Esophagus muscularis mucosa (tissue), 4 donors: Measurements from ENCODE around the gene FAM53A. TPM values are rescaled to one million over a fixed set of nuclear protein-coding genes. Genes with fewer than 3 reads are reported as not detected.
"Not testable (repeated sequence)": the region's sequence is repeated elsewhere in the genome, so short reads cannot be mapped to it uniquely, and the experiment has no call there.

Experiments used
- DNase-seq: peaks from one replicate; pipeline ENCODE4 v3.0.0-alpha.2; 2017; ENCODE audit errors: extremely low spot score
- H3K27ac ChIP-seq, 4 donors: fragments of 200-600 bp; sonication (generic); replicated peaks in 1 of 4; 1 replicate in 3 of 4; 2 replicates in 1 of 4; pipeline ENCODE4 v1.5.1; 2016 to 2019; ENCODE audit warnings: mild to moderate bottlenecking in 1 of 4
- H3K27me3 ChIP-seq, 4 donors: fragments of 200-600 bp; sonication (generic); one replicate each; pipeline versions ENCODE4 v1.5.1 to v1.6.0; 2016 to 2019
- H3K36me3 ChIP-seq, 4 donors: fragments of 200-600 bp; sonication (generic); one replicate each; pipeline ENCODE4 v1.5.1; 2016 to 2019
- H3K4me1 ChIP-seq, 4 donors: fragments of 200-600 bp; sonication (generic); one replicate each; pipeline ENCODE4 v1.5.1; 2016 to 2019
- H3K4me3 ChIP-seq, 4 donors: fragments of 200-600 bp; sonication (generic); 1 replicate in 2 of 4; 2 replicates in 2 of 4; pipeline ENCODE4 v1.5.1; 2016 to 2019; ENCODE audit warnings: mild to moderate bottlenecking in 4 of 4, moderate library complexity in 1 of 4
- H3K9me3 ChIP-seq, 4 donors: fragments of 200-600 bp; sonication (generic); 1 replicate in 3 of 4; 2 replicates in 1 of 4; pipeline ENCODE4 v1.5.1; 2016 to 2019
- CTCF ChIP-seq, 3 experiments: fragments of 200-600 bp in 2 of 3; fragments of 450-650 bp in 1 of 3; sonication (generic) in 2 of 3; IDR thresholded peaks; one replicate each; pipeline ENCODE4 v1.5.1; 2017 to 2019; ENCODE audit warnings: antibody characterized with exemption in 3 of 3, mild to moderate bottlenecking in 2 of 3, moderate library complexity in 1 of 3
- EP300 ChIP-seq: sonication (generic); formaldehyde crosslinking; IDR thresholded peaks from one replicate; pipeline ENCODE4 v1.6.1; 2017; ENCODE audit warnings: antibody characterized with exemption
- POLR2A ChIP-seq: fragments of 450-650 bp; IDR thresholded peaks from one replicate; pipeline ENCODE4 v1.6.1; 2017; ENCODE audit warnings: antibody characterized with exemption, moderate library complexity, mild to moderate bottlenecking, low read depth
- POLR2AphosphoS5 ChIP-seq, 2 donors: sonication (generic); formaldehyde crosslinking; IDR thresholded peaks; one replicate each; pipeline ENCODE4 v1.6.1; 2017; ENCODE audit warnings: antibody characterized with exemption in 2 of 2
- WGBS: methylation state at CpG from one replicate; pipeline ENCODE4 v1.1.5; 2018; 5-methylcytosine and 5-hydroxymethylcytosine counted together
- intact Hi-C: fragments of 100-400 bp; cut with DNase I; formaldehyde crosslinking; loops from one replicate; pipeline ENCODE4 v1.15.1; 2023
- total RNA-seq, 4 donors: library from RNA; depleted of rRNA; stranded (reverse); fragments of >200 nt; gene quantifications; one replicate each; pipeline versions ENCODE4 v1.1.0 to v1.2.1, GENCODE V29; 2016

Gene FAM53A
- total RNA-seq, 4 donors from 2014 or later: 5.2 to 13.3 (median 8.9) TPM

DNA sequence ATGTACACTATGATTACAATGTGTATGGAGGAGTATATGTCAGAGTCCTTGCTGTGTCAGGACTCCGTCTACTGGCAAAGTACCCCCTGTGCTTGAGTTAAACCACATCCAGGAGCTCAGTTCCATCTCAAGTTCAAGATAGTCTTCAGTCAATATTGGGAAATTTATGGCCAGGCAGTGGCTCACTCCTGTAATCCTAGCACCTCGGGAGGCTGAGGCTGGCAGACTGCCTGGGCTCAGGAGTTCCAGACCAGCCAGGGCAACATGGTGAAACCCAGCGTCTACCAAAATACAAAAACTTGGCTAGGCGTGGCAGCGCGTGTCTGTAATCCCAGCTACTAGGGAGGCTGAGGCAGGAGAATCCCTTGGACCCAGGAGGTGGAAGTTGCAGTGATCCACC, 22.2 kb upstream of the FAM53A start:
- H3K9me3 ChIP-seq: no peaks in the 10 kb centered on the region
- H3K4me3 ChIP-seq: no peak overlapping the region
- peaks cover 13 to 34% (median 23%) of the 10 kb centered on the region in 4 donors for H3K4me1 ChIP-seq
- H3K27me3 ChIP-seq: no peaks in the 10 kb centered on the region
- peaks cover 12 to 58% (median 43%) of the 10 kb centered on the region in 4 donors for H3K36me3 ChIP-seq
- intact Hi-C loops: no loop called here
- 96% methylated on average over 5 of the region's 6 CpGs for WGBS
- no peak overlapping the region for H3K27ac ChIP-seq
- no peak for DNase-seq
- no peak for TF ChIP-seq EP300
- TF ChIP-seq CTCF (IDR thresholded peaks at IDR 0.05): no peak
- TF ChIP-seq POLR2A: no peak
- TF ChIP-seq POLR2AphosphoS5 (IDR thresholded peaks at IDR 0.05): no peak

GRCh38 chr4:1705732-1706131, 21.6 kb upstream of the FAM53A start:
- intact Hi-C loops: no loop called here
- peaks cover 7 to 27% (median 17%) of the 10 kb centered on the region in 4 donors for H3K4me1 ChIP-seq
- DNase-seq: no peak
- no peak overlapping the region for H3K4me3 ChIP-seq
- no peaks in the 10 kb centered on the region for H3K27me3 ChIP-seq
- H3K9me3 ChIP-seq: no peaks in the 10 kb centered on the region
- no peak overlapping the region for H3K27ac ChIP-seq
- WGBS: 97% methylated on average over 6 of the region's 6 CpGs
- TF ChIP-seq EP300: no peak
- TF ChIP-seq POLR2A: no peak
- no peak for TF ChIP-seq CTCF (IDR thresholded peaks at IDR 0.05)
- TF ChIP-seq POLR2AphosphoS5 (IDR thresholded peaks at IDR 0.05): no peak
- peaks cover 12 to 63% (median 46%) of the 10 kb centered on the region in 4 donors for H3K36me3 ChIP-seq

DNA sequence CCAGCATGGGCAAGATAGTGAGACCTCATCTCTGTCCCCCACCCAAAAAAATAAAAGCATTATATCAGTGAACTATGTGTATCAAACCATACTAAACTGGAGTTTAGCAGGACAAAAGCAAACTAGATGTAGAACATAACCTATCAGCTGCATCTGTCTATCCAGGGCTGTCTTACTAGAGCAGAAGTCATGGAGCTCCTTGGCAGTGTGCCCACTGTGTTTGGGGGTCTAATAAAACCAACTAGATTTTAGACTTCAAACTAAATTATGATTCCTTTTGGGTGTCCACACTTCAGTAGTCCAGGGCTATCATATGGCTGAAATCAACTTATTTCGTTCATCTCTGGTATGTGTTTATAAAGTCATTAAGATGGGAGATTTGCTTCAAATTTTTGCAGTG, 19.8 kb upstream of the FAM53A start:
- Histone ChIP-seq H3K9me3 (no peaks in the 10 kb centered on the region), H3K4me1 (peaks cover 0 to 9% (median 3%) of the 10 kb centered on the region in 4 donors), H3K36me3 (peaks cover 21 to 74% (median 56%) of the 10 kb centered on the region in 4 donors), H3K27me3 (no peaks in the 10 kb centered on the region), H3K27ac (no peak overlapping the region), H3K4me3 (no peak overlapping the region)
- intact Hi-C loops: no loop called here
- no peak for DNase-seq
- WGBS: 74% methylated on average over 1 of the region's 1 CpG
- TF ChIP-seq POLR2A (no peak), EP300 (no peak), CTCF (IDR thresholded peaks at IDR 0.05) (no peak), POLR2AphosphoS5 (IDR thresholded peaks at IDR 0.05) (no peak)

- H3K27me3 ChIP-seq, H3K4me1 ChIP-seq, H3K27ac ChIP-seq, intact Hi-C loops, H3K9me3 ChIP-seq, H3K4me3 ChIP-seq, DNase-seq: not testable (repeated sequence)
- H3K36me3 ChIP-seq: peaks cover 37 to 91% (median 77%) of the 10 kb centered on the region in 4 donors
- 80% methylated on average over 8 of the region's 8 CpGs for WGBS
These were observed 17.6 kb upstream of the FAM53A start for GRCh38 chr4:1701671-1702070.

DNA sequence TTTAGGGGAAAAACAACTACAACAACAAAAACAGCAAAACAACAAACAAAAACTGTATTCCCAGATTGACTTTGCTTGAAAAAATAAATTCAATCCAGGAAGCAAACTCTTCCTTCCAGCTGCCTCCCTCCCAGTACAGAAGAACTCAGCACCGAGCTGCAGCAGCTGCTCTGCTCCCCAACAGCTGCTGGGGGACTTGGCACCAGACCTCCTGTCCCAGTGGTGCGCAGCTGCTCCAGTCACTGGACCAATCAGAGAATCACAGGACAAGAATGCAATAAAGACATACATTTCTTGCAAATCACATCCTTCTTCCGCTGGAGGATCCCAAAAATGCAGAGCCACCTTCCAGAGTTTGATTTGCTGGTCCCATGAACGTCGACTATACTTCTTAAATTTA, 11.8 kb upstream of the FAM53A start:
- Histone ChIP-seq H3K9me3 (no peaks in the 10 kb centered on the region), H3K27me3 (no peaks in the 10 kb centered on the region), H3K4me3 (no peak overlapping the region), H3K4me1 (no peaks in the 10 kb centered on the region), H3K27ac (no peak overlapping the region), H3K36me3 (peaks cover 60 to 100% (median 84%) of the 10 kb centered on the region in 4 donors)
- no peak for TF ChIP-seq POLR2AphosphoS5 (IDR thresholded peaks at IDR 0.05)
- no peak for TF ChIP-seq CTCF (IDR thresholded peaks at IDR 0.05)
- TF ChIP-seq POLR2A: no peak
- TF ChIP-seq EP300: no peak
- intact Hi-C loops: no loop called here
- 80% methylated on average over 5 of the region's 5 CpGs for WGBS
- DNase-seq: no peak
